ENCODE data around the gene PBOV1. TPM values are rescaled to one million over a fixed set of nuclear protein-coding genes. Genes with fewer than 3 reads are reported as not detected.
"Not testable (repeated sequence)": the region's sequence is repeated elsewhere in the genome, so short reads cannot be mapped to it uniquely, and the experiment has no call there.

Gene PBOV1
- total RNA-seq, 1 donor from 2014 or later: not detected

GRCh38 chr6:138238368-138238767, 20.1 kb upstream of the PBOV1 start:
- no peak for DNase-seq (ENCODE audit: low spot score)

GRCh38 chr6:138237463-138237862, 19.2 kb upstream of the PBOV1 start:
- no peak for DNase-seq (ENCODE audit: low spot score)

DNA sequence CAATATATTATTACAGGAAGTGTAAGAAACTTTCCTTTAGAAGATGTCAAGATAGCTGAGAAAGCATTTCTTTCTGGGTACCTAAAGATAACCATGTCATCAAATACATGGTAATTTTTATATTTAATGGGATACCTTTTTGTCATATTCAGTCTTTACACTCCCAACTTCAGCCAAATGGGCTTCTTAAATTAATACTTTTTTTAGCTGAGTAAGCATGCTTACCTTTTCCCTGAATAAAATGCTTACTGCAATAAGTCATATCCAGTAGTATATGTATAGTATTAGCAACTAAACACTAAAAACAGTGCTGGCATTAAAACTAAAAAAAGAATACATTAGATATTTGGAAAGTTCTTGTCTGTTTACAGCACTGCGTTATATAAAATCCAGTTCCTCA, 17.4 kb upstream of the PBOV1 start:
- no peak for DNase-seq (ENCODE audit: low spot score)

GRCh38 chr6:138235205-138235604, 16.9 kb upstream of the PBOV1 start:
- no peak for DNase-seq (ENCODE audit: low spot score)

GRCh38 chr6:138234363-138234762, 16.1 kb upstream of the PBOV1 start:
- DNase-seq (ENCODE audit: low spot score): no peak

DNA sequence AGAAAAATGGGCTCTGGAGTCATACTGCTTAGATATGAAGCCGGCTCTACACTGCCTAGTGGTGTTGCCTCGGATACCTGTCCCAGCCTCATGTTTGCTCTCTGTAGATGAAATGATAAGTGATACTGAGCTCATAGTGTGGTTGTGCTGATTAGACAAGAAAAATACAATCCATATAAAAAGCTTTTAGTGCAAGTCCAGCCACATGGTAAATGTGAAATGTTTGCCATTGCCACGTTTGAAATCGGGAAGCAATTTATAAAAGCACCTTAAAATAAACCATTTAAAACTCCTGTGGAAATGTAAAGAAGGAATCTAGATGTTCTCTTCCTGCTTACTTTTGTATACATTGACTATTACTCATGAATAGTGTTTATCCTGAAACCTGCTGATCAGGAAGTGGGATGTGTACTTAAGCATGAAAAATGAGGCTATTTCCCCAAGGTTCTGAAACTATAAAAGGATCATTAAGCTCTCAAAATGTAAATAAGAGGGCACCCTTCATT, 13.1 kb upstream of the PBOV1 start:
- no peak for DNase-seq (ENCODE audit: low spot score)

DNA sequence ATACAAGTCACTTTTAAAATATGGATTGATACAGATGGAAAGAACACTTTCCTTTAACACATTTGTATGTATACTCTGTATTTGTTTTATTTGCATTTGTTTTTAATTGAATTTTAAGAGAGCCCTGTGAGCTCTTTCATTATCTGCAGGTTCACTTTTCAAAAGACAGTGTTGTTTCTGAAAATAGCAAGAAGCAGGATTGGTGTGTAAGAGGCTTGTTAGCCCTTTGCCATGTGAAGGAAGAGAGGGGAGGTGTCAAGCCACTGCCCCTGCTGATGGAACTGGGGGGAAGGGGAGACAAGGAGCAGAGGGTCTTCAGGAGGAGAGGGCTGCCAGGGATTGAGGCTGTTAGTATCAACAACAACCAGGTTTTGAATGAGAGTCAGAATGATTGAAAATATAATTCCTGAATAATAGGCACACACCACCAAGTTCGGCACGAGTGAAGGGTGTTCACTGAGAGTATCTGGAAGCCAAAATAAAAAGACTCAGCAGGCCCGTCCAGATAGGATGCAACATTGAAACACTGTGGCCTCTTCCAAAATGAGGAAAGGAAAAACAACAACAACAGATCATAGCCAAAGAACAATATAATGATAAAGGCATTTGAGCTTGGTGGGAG, 12.6 kb upstream of the PBOV1 start:
- no peak for DNase-seq (ENCODE audit: low spot score)

DNA sequence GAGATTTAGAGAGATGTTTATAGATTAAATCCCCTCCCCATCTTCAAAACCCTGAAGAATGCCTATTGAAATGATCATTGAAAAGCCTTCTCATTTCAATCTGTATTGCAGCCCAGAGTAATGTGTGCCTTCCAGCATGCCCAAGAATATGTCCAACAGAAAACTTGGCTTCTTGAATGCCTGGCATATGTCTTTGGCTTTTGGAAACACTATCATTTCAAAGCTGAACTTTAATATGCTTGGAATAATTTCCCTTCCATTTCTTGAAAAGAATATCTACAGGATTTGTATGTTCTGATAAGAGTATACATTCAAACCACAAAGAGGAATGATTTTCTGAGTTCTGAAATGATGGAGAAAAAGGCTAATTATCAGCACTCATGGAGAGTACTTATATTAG, 11.9 kb upstream of the PBOV1 start:
- no peak for DNase-seq (ENCODE audit: low spot score)

DNA sequence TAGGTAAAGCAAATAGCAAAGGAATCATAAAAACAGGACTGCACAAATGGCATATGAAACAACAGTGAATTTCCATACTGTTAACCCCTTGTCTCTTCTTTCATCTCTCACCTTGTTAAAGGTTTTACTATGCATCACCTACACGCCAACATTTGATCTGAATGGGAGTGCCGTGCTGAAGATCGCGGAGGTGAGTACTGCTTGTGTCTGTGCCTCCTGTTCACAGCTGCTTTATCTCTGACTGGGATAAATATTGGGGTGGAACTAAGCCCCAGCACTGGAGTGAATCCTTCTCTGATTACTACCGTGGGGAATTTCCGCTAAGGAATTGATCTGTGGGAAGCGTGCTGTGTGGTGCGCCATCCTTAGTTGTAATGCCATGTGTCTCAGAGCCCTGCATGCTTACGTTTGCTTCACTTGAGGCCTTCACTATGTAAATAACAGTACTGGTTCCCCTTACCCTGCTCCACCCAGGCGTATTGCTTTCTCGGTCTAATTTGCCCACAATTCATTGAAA, 11.4 kb upstream of the PBOV1 start:
- DNase-seq (ENCODE audit: low spot score): no peak

- DNase-seq (ENCODE audit: low spot score): no peak
Measured at GRCh38 chr6:138229072-138229471, 10.8 kb upstream of the PBOV1 start.

GRCh38 chr6:138227316-138227781, 9.1 kb upstream of the PBOV1 start:
- DNase-seq (ENCODE audit: low spot score): no peak

DNA sequence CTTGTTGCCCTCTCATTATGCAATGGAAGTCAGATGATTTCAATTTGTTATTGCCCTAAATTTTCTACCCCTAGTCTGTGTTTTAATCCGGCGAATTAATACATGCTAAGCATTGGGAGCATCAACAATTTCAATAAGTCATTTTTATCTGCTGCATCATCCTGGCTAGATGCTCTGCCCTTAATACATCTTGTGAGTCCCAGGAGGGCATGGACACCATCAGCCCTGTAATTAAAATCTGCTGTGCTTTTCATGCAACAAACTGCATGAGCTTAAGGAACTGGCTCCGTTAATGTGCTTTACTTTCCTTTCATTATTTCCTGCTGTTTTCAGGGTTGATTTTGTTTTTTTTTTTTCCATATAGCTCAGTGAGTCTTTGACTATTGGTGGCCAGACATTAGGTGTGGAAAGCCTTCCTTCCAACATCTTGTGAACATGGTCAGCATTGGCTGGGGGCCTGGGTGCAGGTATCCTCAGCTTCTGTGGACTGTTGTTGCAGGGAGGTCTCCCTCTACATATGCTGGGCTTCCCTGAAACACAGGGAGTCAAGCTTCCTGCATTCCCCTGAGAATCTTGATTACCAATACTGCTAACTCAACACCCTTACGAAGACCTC, 8.5 kb upstream of the PBOV1 start:
- no peak for DNase-seq (ENCODE audit: low spot score)

GRCh38 chr6:138225953-138226352, 7.7 kb upstream of the PBOV1 start:
- DNase-seq (ENCODE audit: low spot score): no peak

GRCh38 chr6:138222901-138223546, 4.7 kb upstream of the PBOV1 start:
- no peak for DNase-seq (ENCODE audit: low spot score)

DNA sequence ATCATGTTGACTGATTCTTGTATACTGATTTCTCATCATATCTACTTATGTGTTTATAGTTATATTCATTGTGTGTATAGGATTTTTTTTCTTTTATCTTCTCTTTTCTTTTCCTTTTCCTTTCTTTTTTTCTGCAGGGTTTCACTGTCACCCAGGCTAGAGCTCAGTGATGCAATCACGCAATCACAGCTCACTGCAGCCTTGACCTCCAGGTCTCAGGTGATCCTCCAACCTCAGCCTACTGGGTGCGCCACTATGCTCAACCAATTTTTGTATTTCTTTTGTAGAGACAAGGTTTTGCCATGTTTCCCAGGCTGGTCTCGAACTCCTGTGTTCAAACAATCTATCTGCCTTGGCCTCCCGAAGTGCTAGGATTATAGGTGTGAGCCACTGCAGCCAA, 1.6 kb upstream of the PBOV1 start:
- no peak for DNase-seq (ENCODE audit: low spot score)

GRCh38 chr6:138219398-138219797, 1.1 kb upstream of the PBOV1 start:
- peak; percentile 70 for DNase-seq (ENCODE audit: low spot score)

DNA sequence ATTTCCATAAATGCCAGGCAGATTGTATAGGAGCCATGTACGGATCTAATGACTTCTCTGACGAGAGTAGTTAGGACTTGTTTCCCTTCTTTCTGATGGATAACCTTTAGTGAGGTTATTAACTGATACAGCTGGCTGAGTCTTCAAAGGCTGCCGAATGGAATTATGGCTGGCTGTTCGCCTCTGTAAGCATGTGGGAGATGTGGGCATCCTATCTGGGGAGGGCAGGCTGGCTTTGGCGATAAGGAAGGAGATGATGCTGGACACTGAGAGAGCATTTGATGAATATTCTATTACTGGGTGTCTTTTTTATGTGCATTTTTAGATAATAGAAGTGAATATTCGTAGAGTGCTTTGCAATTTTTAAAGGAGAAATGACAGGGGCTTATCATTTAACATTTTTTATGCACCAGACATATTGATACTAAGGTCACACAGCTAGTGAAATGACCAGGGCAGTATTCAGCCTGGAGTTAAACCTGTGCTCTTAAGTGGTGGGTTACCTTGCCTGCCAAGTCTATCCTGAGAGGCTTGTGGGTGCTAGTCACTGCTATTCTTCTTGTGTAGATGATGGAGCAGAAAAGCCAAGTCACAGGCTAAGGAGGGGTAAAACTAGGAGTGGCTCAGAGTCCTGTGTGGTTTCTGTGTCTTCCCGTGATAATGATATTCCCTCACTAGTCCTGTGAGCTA, 3.1 kb downstream of the PBOV1 start:
- DNase-seq (ENCODE audit: low spot score): no peak

- not testable (repeated sequence) for DNase-seq (ENCODE audit: low spot score)
Measured at GRCh38 chr6:138212530-138212929, 5.8 kb downstream of the PBOV1 start.

DNA sequence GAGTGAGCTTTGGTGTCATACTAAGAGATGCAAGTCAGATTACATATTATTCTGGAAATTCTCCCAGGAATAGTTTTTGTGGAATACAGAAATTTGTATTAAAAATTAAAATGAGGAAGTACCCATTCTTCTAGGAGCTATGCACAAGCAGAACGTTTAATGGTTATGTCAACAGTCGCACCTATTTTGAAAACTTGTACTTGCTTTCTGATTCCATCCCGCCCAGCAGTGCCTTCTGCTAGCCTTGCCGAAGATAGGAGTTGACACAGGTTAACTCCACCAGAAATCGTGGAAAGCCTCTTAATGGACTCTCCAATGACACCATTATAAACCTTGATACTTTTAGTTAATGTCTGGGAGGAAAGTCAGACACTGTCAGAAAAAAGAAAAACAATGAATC, 6.7 kb downstream of the PBOV1 start:
- DNase-seq (ENCODE audit: low spot score): no peak

- no peak for DNase-seq (ENCODE audit: low spot score)
Measured at GRCh38 chr6:138211048-138211581, 7.2 kb downstream of the PBOV1 start.

DNA sequence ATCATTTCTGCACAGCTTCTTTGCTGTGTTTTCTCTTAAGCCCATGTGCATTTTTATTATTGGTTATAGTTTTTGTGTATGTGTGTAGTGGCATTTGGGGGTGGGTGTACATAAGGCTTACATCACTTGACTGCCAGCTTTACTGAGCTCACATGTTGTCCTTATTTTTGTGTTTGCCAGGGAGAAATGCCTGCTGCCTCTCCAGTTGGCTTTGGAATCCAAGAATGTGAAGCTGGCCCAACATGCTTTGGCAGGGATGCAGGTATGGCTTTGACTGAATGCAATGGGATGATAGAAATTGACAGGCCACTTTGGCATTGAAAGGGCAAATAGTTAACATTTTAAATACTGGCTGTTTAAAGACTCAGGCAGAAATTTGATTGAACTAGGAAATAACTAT, 11.4 kb downstream of the PBOV1 start:
- no peak for DNase-seq (ENCODE audit: low spot score)
